NCI-H1694 treated with DMSO at 0.1 percent for 48 hours (cell line): ENCODE results near the gene NR1H4.
"Not testable (repeated sequence)": the region's sequence is repeated elsewhere in the genome, so short reads cannot be mapped to it uniquely, and the experiment has no call there.

Experiments used
- DNase-seq: peaks from one replicate; lab custom pipeline; 2025; lab: John Stamatoyannopoulos, UW

NR1H4 gene

DNA sequence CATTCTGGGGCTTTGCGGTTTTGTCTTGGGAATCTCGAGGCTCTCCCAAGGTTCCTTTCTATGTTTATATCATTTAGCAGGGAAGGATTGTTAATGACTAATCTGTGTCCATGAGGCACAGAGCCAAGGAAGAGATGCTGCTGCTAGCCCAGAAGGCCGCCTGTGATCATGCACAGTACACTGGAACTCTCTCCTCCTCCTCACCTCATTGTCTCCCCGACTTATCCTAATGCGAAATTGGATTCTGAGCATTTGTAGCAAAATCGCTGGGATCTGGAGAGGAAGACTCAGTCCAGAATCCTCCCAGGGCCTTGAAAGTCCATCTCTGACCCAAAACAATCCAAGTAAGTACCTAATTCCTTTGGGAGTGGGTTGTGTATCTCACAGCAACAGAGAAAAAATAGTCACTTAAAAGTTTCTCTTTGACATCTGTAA is at the start of gene NR1H4:
Gene NR1H4, plus strand, starts transcription at position 151 of the 435 bp plus-strand sequence. CDS start 19,458 bp downstream, outside the sequence.
- no peak for DNase-seq

DNA sequence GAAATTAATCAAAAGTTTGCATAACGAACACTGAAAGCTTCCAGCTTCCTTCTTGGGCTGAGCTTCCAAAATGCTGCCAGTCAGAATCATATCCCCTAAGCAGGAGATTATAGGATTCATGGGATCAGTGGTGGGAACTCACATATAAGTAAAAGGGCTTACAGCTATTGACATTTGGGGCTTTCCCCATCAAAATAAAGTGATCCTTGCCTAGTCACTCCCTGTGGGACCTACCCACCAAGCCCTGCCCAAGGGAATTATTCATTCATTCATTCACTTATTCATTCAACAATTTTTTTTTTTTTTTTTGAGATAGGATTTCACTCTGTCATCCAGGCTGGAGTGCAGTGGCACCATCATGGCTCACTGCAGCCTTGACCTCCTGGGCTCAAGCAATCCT is 47.5 kb upstream of the NR1H4 start:
- no peak for DNase-seq

DNA sequence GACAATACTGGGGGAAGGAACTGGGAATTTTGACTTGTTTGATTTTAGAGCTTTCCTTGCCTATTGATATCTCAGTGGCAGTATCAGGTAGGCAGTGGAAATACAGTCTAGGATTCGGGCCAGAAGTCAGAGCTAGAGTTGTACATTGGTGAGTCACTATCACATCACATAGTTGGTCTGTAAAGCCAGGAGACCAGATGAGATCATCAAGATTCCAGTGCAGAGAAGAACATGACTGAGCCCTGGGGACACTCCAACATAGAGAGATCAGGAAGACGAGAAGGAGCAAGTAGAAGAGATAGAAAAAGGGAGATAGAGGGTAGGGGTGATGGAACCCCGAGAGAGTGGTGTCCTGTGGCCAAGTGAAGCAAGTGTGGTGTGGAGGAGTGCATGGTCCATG is 46.6 kb upstream of the NR1H4 start:
- DNase-seq: no peak

DNA sequence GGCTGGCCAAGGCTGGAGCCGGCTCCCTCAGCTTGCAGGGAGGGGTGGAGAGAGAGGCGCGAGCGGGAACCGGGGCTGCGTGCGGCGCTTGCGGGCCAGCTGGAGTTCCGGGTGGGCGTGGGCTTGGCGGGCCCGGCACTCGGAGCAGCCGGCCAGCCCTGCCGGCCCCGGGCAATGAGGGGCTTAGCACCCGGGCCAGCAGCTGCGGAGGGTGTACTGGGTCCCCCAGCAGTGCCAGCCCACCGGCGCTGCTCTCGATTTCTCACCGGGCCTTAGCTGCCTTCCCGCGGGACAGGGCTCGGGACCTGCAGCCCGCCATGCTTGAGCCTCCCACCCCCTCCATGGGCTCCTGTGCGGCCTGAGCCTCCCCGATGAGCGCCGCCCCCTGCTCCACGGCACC is 43.4 kb upstream of the NR1H4 start:
- not testable (repeated sequence) for DNase-seq

DNA sequence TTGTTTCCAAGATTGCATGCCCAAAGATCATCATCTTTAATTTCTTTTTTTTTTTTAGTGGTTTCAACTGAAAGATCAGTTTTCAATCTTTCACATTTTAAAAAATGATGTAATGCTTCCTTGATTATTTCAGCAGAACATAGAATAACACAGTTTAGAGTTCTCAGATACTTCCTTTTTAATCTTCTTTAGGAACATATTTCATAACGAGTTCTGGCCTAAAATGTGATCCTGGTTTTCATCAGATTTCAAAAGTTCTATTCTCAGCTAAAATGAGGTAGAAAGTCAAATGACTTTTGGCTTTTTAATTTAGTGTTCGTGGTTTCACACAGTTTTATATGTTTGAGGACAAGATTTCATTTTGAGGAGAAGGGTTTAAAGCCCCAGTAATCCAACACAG is 40.0 kb upstream of the NR1H4 start:
- no peak for DNase-seq

DNA sequence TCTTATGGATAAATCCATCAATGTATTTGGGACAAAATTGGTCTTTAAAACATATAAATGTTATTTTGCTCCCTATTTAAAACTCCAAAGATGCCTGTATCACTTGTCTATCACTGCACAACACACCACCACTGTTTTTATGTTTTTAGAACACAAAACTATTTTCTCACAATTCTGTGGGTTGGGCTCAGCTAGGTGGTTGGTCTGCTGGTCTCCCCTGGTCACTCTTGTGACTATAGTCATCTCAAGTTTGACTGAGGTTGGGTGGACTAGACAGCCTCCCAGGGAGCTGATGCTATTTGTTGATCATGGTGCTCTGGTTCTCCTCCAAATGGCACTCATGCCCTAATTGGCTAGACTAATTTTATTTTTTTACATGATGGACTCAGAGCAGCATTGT is 39.5 kb upstream of the NR1H4 start:
- no peak for DNase-seq

- DNase-seq: no peak
Measured at GRCh38 chr12:100435957-100436356, 37.7 kb upstream of the NR1H4 start.

DNA sequence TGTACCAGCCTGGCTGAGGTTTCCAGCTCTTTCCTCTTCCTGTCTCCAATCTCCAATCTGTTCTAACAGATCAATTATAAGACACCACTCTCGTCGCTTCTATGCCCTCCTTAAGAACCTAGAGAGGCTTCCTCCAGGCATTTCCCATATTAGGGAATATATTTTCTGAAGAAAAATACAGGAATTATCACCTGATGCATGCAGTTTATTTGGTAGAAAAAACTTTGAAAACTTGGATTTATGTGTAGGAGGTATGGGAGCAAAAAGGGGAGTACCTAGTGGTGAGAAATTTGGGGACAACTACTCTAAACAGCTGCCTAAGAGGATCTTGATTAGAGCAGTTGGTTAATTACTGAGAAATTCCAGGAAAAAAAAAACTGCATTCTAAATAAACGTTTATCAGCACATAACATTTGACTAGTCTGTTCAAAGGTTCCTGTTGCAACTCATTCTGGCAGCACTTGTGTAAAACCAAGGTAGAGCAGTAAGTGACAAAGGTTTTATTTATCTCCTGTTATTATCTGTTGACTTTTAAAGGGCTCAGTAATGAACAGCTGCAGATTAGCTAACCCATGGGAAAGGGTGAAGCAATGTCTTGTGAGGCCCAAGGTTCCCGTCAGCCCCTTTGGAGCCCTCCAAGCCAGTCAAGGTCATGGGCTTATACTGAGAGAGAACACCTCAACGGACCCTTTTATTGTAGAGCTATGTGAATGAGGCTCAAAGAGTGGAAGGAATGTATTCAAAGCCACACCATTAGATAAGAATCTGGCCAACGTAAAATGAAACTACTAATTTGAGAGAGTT is 36.4 kb upstream of the NR1H4 start:
- DNase-seq: no peak

GRCh38 chr12:100439797-100440196 is 33.9 kb upstream of the NR1H4 start:
- DNase-seq: no peak

DNA sequence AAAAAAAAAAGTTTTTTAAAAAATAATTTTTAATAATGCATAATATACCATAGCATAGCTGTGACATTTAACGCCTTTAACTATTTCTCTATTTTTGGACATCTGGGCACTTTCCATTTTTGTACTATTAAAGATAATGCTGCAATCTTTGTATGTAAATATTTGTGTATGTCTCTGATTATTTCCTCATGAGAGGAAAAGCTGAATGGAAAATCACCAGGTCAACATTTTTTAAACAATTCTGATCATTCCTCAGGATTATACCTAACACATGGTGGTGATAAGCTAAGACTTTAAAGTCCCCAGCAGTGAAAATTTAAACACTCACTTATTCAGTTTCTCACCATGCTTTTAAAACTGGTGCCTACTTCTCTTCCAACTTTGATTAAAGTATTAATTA is 31.3 kb upstream of the NR1H4 start:
- no peak for DNase-seq

DNA sequence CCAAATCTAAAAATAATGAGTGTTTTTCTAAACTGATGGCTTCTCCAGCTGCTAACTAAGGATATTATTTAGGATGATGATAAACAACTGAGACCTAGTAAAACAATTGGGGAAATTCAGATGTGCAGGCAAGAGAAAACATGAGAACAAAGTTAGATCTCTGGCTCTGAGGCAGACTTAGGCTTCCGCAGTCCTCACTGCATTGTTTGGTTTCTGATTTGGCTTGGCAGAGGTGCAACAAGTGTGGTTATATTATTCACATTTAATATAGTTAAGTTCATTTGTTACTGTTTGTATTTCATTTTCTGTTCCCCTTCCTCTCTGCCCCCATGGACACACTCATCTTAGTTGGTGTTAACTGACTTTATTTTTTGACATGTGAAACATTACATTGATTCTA is 30.2 kb upstream of the NR1H4 start:
- no peak for DNase-seq

DNA sequence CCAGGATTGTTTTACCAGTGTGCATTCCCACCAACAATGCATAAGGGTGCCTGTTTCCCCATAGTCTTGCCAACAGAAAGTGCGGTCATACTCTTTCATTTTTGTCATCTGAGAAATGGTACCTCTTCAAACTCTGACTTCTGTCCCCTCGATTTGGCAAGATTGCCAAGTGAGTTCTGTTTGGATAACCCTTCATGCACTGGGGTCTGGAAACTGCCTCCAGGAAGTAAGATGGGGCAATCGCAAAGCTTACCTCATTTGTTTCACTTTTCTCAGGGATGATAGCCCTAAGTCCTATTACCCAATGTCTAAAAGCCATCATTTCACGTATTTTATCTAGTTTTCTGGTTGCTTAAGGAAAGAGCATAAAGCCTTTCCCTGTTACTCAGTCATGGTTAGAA is 28.6 kb upstream of the NR1H4 start:
- DNase-seq: no peak

DNA sequence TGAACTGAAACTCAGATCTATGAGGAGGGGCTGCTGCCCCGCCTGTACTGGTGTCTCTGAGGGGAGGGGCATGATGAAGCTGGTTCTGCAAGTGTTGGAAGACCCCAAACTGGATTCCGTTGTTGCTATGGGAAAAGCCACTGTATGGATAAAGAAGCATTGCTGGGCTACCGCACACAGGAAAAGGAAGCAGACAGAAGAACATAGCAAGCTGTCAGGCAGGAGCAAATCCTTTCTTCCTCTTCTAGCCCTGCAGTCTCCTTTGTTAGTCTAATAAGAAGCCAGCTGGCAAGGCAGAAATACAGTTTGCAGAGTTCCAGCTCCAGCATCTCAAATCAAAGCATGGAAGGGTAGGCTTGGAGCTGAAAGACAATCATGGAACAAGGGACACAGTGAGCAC is 26.3 kb upstream of the NR1H4 start:
- no peak for DNase-seq

GRCh38 chr12:100448656-100449055 is 25.0 kb upstream of the NR1H4 start:
- DNase-seq: no peak

DNA sequence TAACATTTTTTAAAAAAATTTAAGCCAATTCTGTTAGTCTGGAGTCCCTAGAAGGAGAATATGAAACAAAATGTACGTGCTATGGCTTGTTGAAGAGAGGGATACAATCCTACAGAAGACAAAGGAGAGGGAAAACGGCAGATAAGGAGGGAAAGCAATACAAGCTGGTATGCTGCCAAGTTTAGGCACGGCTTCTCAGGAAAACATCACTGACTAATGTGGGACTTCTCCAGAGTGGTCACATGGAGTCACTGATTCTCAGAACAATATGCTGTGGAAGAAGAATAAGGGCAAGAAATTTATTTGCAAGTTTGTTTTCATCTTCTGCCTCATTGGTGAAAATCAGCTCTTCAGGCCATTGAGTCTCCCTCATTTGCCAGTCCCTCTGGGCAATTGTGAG is 22.9 kb upstream of the NR1H4 start:
- no peak for DNase-seq

- DNase-seq: no peak
Measured at GRCh38 chr12:100453951-100454350, 19.7 kb upstream of the NR1H4 start.

- no peak for DNase-seq
Measured at GRCh38 chr12:100455896-100456295, 17.8 kb upstream of the NR1H4 start.

DNA sequence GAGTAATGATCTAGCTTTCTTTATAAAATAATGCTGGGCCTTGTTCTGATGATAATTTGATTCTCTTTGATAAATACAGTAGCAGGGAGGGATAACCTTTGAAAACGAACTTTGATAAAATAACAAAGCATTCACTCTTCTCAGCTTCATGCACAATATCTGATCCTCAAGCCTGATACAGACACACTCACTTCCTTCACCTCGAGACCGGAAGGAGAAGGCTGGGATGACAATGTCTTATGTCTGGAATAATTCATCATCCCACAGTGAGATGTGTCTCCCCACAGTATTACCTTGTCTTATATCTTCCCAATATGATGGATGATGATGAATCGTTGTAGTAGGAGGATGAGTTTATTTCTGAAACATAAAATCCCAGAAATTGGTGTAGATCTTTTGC is 15.5 kb upstream of the NR1H4 start:
- DNase-seq: no peak

- no peak for DNase-seq
Measured at GRCh38 chr12:100460702-100461101, 13.0 kb upstream of the NR1H4 start.

DNA sequence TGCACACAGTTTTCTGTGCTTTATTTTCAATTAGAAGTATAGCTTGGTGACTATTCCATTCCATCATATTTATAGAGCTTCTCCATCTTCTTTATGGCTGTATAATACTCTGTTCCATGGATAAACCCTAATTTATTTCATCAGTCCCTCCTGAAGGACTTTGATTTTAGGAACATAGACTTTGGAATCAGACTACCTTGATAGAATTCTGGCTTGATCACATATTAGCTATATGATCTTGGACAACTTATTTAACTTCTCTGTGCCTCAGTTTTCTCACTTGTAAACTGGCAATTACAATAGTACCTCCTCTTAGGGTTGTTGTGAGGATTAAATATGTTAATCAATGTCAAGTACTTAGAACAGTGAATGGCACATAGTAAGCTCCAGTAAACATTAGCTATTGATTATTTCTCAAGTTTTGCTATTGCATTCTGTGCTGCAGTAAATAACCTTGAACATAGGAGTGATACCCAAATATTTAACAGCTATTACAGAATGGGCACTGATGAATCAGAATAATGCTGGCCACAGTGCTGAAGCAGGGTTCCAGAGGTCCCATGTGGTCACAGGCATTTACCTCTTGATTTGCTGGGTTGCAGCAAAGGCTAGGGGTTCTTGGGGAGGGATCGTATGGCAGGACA is 12.2 kb upstream of the NR1H4 start:
- no peak for DNase-seq

DNA sequence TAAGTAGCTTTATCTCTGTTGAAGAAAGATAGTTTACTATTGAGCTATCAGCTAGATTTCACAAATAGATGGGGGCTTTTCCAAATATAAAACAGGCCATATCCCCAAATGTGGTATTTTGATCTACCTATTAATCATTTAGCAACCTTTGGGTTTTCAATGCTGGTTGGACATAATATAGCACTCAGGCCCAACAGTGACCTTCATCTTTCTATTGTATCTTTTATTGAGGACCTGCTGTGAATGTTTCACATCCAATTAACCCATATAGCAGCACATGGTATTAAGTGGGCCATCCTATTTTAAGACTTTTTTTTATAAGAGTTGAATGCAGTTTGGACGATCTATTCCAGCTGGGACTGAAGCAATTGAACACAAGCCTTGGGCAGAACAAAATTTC is 10.0 kb upstream of the NR1H4 start:
- DNase-seq: no peak

GRCh38 chr12:100464529-100464928 is 9.1 kb upstream of the NR1H4 start:
- no peak for DNase-seq

DNA sequence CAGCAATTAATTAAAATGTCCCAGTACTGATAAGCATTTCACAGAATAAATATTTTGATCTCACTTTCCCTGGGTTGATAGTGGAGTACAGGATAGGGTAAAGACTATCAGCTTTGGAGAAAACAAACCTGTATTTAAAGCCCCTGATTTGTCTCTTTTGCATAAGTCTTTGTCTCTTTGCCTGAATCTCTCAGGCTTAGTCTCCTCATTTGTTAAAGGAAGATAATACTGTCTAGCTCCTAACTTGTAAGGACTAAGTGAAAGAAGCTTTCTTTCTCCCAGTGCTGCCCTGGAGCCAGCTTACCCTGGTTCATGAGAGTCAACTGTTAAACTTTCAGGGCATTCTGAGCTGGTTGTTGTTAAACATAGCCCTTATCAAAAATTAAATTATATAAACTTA is 5.5 kb upstream of the NR1H4 start:
- no peak for DNase-seq

GRCh38 chr12:100472325-100472724 is 1.3 kb upstream of the NR1H4 start:
- DNase-seq: no peak
